PC-9 (cell line): ENCODE results near the gene ZBTB9. TPM values are rescaled to one million over a fixed set of nuclear protein-coding genes. Genes with fewer than 3 reads are reported as not detected.

Experiments
- BruUV-seq: library from RNA; stranded (reverse); fragments of 400-500 nt; replicated peaks from 2 replicates; lab custom pipeline; 2021; lab: Mats Ljungman, UMichigan
- CTCF ChIA-PET: fragments of 300-600 bp; sonication (Branson Sonifier 250); formaldehyde crosslinking; loops from one replicate; lab custom pipeline; 2022; ENCODE audit warnings: antibody characterized with exemption; lab: Charles Lee
- POLR2A ChIA-PET: fragments of 300-600 bp; sonication (Branson Sonifier 250); formaldehyde crosslinking; loops from one replicate; lab custom pipeline; 2022; ENCODE audit warnings: antibody characterized with exemption; ENCODE audit not compliant: unreplicated experiment; lab: Charles Lee
- DNase-seq, 2 experiments: peaks; one replicate each; pipeline versions ENCODE4 v3.0.0 to v3.0.0-alpha.2; 2015 to 2022; ENCODE audit warnings: mixed read lengths in 1 of 2
- H2AFZ ChIP-seq: fragments of 200-600 bp; sonication (generic); 2 replicates; pipeline ENCODE4 v1.8.1; 2017; ENCODE audit warnings: antibody characterized with exemption
- H3F3A ChIP-seq: fragments of 200-600 bp; sonication (generic); 2 replicates; pipeline ENCODE4 v1.8.1; 2017; ENCODE audit warnings: antibody characterized with exemption, mild to moderate bottlenecking, low read depth; ENCODE audit not compliant: insufficient read depth
- H3K27ac ChIP-seq: fragments of 200-600 bp; sonication (generic); 2 replicates; pipeline ENCODE4 v1.6.1; 2016; ENCODE audit warnings: mixed run types
- H3K27me3 ChIP-seq: fragments of 200-600 bp; sonication (generic); 2 replicates; pipeline ENCODE4 v1.6.1; 2016; ENCODE audit warnings: low read depth, mixed run types; ENCODE audit not compliant: insufficient read depth
- H3K36me3 ChIP-seq: fragments of 200-600 bp; sonication (generic); 2 replicates; pipeline ENCODE4 v1.6.1; 2016; ENCODE audit warnings: low read depth, mixed run types
- H3K4me1 ChIP-seq: fragments of 200-600 bp; sonication (generic); replicated peaks from 2 replicates; pipeline ENCODE4 v1.6.1; 2016; ENCODE audit warnings: mixed run types; ENCODE audit not compliant: insufficient read depth
- H3K4me2 ChIP-seq: fragments of 200-600 bp; sonication (generic); 2 replicates; pipeline ENCODE4 v1.6.1; 2017; ENCODE audit warnings: mixed run types
- H3K4me3 ChIP-seq: fragments of 200-600 bp; sonication (generic); 2 replicates; pipeline ENCODE4 v1.6.1; 2016; ENCODE audit warnings: mixed run types
- H3K79me2 ChIP-seq: fragments of 200-600 bp; sonication (generic); 2 replicates; pipeline ENCODE4 v1.6.1; 2017; ENCODE audit warnings: low read depth, mixed run types
- H3K9me2 ChIP-seq: fragments of 200-600 bp; sonication (generic); 2 replicates; pipeline ENCODE4 v1.8.1; 2017; ENCODE audit warnings: mild to moderate bottlenecking; ENCODE audit not compliant: insufficient read depth
- H3K9me3 ChIP-seq: fragments of 200-600 bp; sonication (generic); 2 replicates; pipeline ENCODE4 v1.8.1; 2016; ENCODE audit warnings: low read depth; ENCODE audit not compliant: insufficient read depth
- H4K20me1 ChIP-seq: fragments of 200-600 bp; sonication (generic); 2 replicates; pipeline ENCODE4 v1.8.1; 2017; ENCODE audit not compliant: insufficient read depth
- EZH2 ChIP-seq: fragments of 200-600 bp; sonication (generic); IDR thresholded peaks from 2 replicates; pipeline ENCODE4 v1.8.0; 2017; ENCODE audit warnings: antibody characterized with exemption, low read depth
- intact Hi-C: fragments of 100-400 bp; cut with micrococcal nuclease; formaldehyde crosslinking; loops from one replicate; pipeline ENCODE4 v1.10.0; 2022; ENCODE audit not compliant: unreplicated experiment
- total RNA-seq: library from RNA; stranded (reverse); gene quantifications from 2 replicates; pipeline ENCODE4 v1.2.3, GENCODE V29; 2021
- TF ChIP-seq, protein P1 (sequence below): fragments of 200-600 bp; sonication (generic); conservative IDR thresholded peaks from 2 replicates; pipeline ENCODE4 v1.6.1; 2017; ENCODE audit warnings: mixed run types, antibody characterized with exemption, mild to moderate bottlenecking, moderate library complexity

The ZBTB9 gene
- total RNA-seq, 1 experiment from 2014 or later: 7.9 TPM

DNA sequence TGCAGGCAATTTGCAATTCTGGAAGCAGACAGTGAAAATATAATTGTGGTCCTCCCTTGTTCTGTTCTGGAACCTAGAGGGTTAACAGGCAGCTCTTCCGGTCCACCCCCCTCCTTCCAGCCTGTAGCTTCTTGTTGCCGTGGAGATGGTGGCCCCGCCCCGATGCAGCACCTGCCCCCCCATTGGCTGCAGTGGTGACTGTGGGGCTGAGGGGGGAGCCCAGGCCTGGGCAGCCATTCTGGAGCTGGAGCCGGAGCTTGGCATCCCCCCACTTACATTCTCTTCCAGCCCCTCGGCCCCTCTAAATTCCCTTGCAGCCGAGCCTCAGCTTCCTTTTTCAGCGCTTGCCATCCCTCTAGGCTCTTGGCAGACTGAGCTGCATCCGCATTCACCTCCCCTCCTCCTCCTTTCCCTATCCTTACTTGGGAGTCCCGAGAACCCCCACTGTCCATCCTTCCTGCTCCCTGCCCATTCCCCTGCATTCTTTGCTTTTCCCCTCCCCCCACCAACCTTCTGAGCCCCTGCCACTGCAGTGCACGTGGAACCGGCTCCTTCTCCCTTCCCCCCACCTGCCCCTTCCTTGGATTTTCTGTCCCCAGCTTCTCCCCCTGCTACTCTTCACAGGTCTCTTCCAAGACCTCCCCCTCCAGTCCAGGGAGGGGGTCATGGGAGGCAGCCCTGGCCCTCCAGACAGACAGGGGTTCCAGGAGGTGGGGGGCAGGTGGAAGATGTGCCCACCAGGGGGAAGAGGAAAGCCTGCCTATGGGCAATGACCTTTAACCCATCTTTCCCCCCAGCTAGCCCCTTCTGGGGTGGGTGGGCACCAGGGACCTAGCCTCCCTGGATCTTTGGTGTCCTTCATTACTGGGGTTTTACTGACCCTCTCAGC lies 23.1 kb upstream of the ZBTB9 start:
- no peaks in the 10 kb centered on the region for H3K9me3 ChIP-seq
- POLR2A ChIA-PET: interaction anchor here (0.5 kb wide), 1 partner anchor 132 kb away, joined by 3 read pairs; the partner anchor contains the start of gene RGL2
- no peak overlapping the region for H3K4me3 ChIP-seq
- no peaks in the 10 kb centered on the region for H3K36me3 ChIP-seq
- intact Hi-C loops: no loop called here
- peaks cover 7% of the 10 kb centered on the region; the same call in 1 of the 2 replicates for H3K4me1 ChIP-seq
- H3K27ac ChIP-seq: no peak overlapping the region
- no peaks in the 10 kb centered on the region for H3K27me3 ChIP-seq
- no peaks in the 10 kb centered on the region for H4K20me1 ChIP-seq
- TF ChIP-seq, protein P1, sequence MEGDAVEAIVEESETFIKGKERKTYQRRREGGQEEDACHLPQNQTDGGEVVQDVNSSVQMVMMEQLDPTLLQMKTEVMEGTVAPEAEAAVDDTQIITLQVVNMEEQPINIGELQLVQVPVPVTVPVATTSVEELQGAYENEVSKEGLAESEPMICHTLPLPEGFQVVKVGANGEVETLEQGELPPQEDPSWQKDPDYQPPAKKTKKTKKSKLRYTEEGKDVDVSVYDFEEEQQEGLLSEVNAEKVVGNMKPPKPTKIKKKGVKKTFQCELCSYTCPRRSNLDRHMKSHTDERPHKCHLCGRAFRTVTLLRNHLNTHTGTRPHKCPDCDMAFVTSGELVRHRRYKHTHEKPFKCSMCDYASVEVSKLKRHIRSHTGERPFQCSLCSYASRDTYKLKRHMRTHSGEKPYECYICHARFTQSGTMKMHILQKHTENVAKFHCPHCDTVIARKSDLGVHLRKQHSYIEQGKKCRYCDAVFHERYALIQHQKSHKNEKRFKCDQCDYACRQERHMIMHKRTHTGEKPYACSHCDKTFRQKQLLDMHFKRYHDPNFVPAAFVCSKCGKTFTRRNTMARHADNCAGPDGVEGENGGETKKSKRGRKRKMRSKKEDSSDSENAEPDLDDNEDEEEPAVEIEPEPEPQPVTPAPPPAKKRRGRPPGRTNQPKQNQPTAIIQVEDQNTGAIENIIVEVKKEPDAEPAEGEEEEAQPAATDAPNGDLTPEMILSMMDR: no peak
- TF ChIP-seq EZH2: no peak
- CTCF ChIA-PET: no interaction called here
- no peak overlapping the region for H3K4me2 ChIP-seq
- no peak for DNase-seq
- no peak overlapping the region for H2AFZ ChIP-seq
- H3K9me2 ChIP-seq: no peaks in the 10 kb centered on the region
- peaks cover 18% of the 10 kb centered on the region; the same call in 1 of the 2 replicates for H3F3A ChIP-seq
- H3K79me2 ChIP-seq: no peaks in the 10 kb centered on the region
- BruUV-seq: no TSS peak

- no peaks in the 10 kb centered on the region for H3K79me2 ChIP-seq
- H3K27ac ChIP-seq: no peak overlapping the region
- intact Hi-C loops: no loop called here
- TF ChIP-seq, protein P1: no peak
- no peak for TF ChIP-seq EZH2
- no peak overlapping the region for H3K4me2 ChIP-seq
- H3K9me2 ChIP-seq: no peaks in the 10 kb centered on the region
- no peaks in the 10 kb centered on the region for H3K9me3 ChIP-seq
- peaks cover 6% of the 10 kb centered on the region; the same call in 1 of the 2 replicates for H3K4me1 ChIP-seq
- H2AFZ ChIP-seq: no peak overlapping the region
- ChIA-PET CTCF (no interaction called here), POLR2A (no interaction called here)
- H3F3A ChIP-seq: peaks cover 17% of the 10 kb centered on the region; the same call in 1 of the 2 replicates
- no peak overlapping the region for H3K4me3 ChIP-seq
- no TSS peak for BruUV-seq
- no peaks in the 10 kb centered on the region for H3K36me3 ChIP-seq
- H3K27me3 ChIP-seq: no peaks in the 10 kb centered on the region
- H4K20me1 ChIP-seq: no peaks in the 10 kb centered on the region
- no peak for DNase-seq
Observed at GRCh38 chr6:33431880-33432541, 22.4 kb upstream of the ZBTB9 start.

GRCh38 chr6:33432546-33432945 lies 21.8 kb upstream of the ZBTB9 start:
- Histone ChIP-seq H3K27me3 (no peaks in the 10 kb centered on the region), H3K4me1 (0 out of 2 replicates have a peak, but pooled peaks cover under 1% of the 10 kb centered on the region), H3K9me2 (no peaks in the 10 kb centered on the region), H3F3A (peaks cover 14% of the 10 kb centered on the region; the same call in 1 of the 2 replicates), H3K4me2 (no peak overlapping the region), H4K20me1 (no peaks in the 10 kb centered on the region), H2AFZ (no peak overlapping the region), H3K27ac (no peak overlapping the region), H3K79me2 (no peaks in the 10 kb centered on the region), H3K4me3 (no peak overlapping the region), H3K9me3 (no peaks in the 10 kb centered on the region), H3K36me3 (no peaks in the 10 kb centered on the region)
- intact Hi-C loops: no loop called here
- POLR2A ChIA-PET: no interaction called here
- CTCF ChIA-PET: no interaction called here
- no TSS peak for BruUV-seq
- DNase-seq: no peak
- TF ChIP-seq, protein P1: no peak
- TF ChIP-seq EZH2: no peak
